NCI-H446 (cell line): ENCODE measurements around the gene ITCH.

Experiments
- DNase-seq, 2 experiments: peaks; one replicate each; lab custom pipeline; 2025; lab: John Stamatoyannopoulos, UW

Gene ITCH

DNA sequence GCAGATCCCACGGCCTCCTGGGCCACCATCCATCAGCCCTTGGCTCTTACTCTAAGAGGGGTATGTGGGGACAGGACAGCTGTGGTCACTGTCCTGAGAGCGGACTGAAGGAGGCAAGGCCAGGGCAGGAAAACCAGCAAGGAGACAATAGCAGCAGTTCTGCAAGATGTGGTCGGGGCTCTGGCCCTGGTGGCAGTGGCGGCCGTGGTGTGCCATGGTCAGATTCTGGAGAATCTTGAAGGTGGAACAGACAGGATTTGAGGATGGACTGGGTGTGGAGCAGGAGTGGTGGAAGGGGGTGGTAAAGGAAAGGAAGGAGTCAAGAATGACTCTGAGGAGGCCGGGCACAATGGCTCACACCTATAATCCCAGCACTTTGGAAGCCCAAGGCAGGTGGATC is 189.5 kb downstream of the ITCH start:
- DNase-seq: no peak

GRCh38 chr20:34553366-34553867 is 190.3 kb downstream of the ITCH start:
- DNase-seq: no peak

DNA sequence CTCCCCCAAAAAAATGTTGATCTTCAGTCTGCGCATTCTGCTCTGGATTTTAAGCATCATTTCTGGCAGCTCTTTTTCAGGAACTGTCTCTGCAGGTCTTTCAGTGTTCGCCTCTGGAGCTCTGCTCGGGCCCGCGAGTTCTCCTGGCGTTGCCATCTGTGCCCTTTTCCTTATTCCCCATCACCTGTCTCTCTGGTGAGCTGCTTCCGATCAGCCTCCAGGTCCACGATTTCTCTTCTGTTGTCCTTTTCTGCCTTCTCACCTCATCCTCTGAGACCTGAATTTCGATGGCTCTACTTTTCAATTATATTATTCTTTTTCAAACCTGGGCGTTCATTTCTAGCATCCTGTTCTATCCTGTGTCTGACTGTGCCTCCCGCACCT is 194.9 kb downstream of the ITCH start:
- no peak for DNase-seq

DNA sequence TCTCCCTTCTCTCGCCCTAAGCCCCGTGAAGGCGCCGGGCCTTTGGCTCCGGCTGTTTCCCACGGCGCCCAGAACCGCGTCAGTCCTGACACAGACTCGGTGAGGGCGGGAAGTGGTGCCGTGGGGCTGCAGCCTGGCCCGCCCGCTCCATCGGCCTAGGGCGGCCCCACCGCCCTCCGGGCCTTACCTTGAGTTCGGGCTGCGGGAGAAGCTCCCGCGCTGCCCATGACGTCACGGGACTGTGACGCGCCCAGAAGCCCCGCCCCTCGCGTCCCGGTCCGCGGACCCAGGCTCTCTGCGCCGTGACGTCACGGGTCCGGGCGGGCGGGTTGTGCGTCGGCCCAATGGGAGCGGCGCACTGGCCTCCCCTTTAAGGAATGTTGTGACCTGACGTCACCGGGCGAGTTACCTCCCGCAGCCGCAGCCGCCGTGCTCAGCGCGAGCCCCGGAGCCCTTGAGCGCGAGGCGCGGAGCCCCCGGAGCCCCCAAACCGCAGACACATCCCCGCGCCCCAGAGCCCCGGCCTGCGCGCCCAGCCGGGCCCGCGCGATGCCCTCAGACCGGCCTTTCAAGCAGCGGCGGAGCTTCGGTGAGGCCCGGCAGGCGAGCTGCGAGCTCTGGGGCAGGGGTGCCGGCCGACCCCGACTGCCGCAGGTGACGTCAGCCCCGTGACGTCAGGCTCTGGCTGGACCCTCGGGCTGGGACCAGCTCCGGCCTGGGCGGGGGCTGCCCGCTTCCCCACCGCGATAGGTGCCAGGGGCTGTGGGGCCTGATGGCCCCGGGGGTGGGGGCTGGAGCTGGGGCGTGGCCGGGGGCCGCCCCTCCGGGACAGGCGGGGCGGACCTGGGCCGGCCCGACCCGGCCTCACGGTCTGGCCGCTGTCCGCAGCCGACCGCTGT is 195.5 kb downstream of the ITCH start, which contains the start of gene MAP1LC3A:
Gene MAP1LC3A, plus strand, starts transcription at position 399 of the 899 bp plus-strand sequence. Its CDS starts 151 bp downstream, at position 550.
- DNase-seq: no peak

DNA sequence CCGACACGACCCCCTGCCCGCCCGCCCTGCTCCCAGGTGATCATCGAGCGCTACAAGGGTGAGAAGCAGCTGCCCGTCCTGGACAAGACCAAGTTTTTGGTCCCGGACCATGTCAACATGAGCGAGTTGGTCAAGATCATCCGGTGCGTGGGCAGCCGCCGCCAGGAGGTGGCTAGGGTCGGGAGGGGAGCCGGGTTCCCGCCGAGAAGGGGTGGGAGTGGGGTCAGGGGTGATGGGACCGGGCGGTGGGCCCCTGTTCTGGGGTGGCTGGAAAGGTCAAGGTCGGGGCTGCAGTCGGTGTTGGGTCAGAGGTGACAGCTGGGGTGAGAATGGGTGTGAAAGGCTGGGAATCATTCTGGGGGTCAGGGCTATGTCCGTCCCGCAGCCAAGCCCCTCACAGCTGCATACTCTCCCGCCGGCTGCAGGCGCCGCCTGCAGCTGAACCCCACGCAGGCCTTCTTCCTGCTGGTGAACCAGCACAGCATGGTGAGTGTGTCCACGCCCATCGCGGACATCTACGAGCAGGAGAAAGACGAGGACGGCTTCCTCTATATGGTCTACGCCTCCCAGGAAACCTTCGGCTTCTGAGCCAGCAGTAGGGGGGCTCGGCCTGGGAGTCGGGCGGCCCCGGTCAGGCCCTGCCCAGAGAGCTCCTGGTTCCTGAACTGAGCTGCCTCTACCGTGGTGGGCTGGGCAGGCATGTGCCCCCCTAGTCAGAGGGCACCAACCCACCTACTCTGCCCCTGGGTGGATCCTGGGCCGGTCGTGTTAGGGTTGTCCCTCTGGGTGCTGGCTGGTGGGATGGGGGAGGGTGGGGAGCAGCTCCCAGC is 196.5 kb downstream of the ITCH start:
- no peak for DNase-seq

DNA sequence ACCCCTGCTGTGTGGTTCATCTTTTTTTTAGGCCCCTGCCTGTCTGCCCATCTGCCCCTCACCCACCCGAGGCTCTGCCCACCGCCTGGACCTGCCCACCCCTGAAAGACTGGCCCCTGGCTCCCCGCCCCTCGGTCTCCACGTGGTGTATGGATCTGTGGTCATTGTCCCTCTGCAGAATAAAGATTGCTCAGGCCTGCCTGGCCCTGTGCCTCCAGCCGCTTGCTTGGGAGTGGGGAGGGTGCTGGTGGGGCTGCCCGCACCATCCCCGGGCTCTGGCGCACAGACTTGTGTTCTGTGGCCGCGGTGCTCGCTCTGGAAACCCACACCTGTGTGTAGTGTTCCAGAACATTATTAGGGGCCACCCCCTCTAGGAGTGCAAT is 197.1 kb downstream of the ITCH start:
- no peak for DNase-seq

GRCh38 chr20:34560614-34561013 is 197.5 kb downstream of the ITCH start:
- no peak for DNase-seq
